ENCODE data around the gene HMGB3.
A peak's percentile ranks its signal among the peaks of the same experiment; 100 is the strongest.
"Not testable (repeated sequence)": the region's sequence is repeated elsewhere in the genome, so short reads cannot be mapped to it uniquely, and the experiment has no call there.

Gene HMGB3

GRCh38 chrX:150982788-150983520, at the start of gene HMGB3:
TSS of gene HMGB3 (plus strand) at chrX:150983335. CDS start at chrX:150985600, 2,265 bp downstream.
- DNase-seq, result peak; percentile 77 to 82

GRCh38 chrX:150933945-150934350, 49.2 kb upstream of the HMGB3 start:
- DNase-seq, result no peak

DNA sequence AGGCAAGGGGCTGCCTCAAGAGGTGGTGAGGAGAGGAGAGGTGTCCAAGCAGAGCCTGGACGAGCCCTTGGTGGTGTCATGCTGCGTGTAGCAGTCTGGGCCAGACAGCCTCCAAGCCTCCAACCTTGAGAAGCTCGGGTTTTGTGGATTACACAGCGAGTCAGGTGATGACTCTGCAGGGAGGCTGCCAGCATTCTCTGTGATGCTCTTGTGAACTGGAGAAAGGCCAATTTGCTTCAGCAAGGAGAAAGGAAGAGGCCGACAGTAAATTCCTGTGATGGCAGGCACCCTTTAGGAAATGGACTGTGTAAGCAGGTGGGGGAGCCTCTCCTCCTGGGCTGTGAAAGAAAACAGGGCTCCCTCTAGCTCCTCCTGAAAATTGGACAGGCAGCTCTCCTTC, 48.7 kb upstream of the HMGB3 start:
- no peak for DNase-seq

GRCh38 chrX:150935467-150935866, 47.7 kb upstream of the HMGB3 start:
- DNase-seq, result no peak

GRCh38 chrX:150936556-150936955, 46.6 kb upstream of the HMGB3 start:
- DNase-seq, result no peak

DNA sequence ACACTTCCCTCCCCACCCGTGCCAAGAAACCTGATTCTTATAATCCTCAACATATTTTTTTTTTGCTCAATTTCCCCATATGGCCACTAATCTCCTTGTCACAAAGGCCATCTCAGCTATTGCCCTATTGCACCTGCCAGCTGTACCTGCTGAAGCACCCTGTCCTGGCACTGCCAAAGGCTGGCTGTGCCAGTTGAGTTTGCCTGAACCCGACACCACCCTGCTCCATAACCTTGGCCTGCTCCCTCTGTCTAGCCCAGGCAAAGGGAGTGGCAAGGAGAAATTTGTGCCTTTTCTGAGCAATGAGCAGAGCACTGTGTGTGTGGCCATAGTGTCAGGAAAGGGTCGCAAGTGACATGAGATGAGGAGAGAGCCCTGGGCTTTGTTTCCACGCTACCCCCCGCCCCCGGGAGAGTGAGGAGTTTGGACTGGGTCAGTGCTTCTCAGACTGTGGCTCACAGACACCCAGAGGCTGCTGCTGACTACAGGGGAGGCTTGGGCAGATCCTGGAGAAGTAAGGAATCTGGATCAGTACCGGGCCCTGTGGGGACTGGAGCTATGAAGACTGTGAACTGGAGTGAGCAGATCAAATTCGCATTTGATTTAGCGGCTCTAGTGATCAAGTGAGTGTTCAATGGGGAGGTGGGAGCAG, 42.2 kb upstream of the HMGB3 start:
- DNase-seq, result no peak

- no peak for DNase-seq
Observed at GRCh38 chrX:150941580-150941979, 41.6 kb upstream of the HMGB3 start.

DNA sequence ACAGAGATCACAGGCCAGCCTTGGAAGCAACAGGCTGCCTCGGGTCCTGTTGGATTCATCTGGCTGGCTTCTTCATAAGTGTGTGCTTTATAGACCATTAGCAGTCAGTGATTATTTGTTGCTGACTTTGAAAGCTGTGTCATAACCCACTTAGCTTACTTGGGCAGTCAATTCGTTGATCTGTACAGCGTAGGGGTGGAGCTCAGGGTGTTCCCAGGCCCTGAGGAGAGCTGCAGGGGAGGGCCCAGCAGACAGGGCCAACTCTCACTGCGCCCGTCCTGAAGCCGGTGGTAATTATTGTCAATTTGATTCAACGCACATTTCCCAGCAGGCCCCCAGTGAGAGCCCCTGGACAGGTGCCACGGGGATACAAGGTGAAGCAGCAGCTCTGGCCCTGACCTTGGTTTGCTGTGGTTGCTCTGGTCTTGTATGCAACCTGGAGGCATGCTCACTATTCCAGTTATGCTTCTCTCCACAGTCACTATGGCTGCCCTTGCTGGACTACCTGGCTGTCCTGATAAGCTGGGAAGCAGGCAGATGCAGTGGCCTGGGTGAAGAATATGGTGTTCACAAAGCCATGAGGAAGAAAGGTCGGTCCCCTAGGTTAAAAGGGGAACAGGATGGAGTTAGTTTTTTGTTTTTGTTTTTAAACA, 40.1 kb upstream of the HMGB3 start:
- no peak for DNase-seq

DNA sequence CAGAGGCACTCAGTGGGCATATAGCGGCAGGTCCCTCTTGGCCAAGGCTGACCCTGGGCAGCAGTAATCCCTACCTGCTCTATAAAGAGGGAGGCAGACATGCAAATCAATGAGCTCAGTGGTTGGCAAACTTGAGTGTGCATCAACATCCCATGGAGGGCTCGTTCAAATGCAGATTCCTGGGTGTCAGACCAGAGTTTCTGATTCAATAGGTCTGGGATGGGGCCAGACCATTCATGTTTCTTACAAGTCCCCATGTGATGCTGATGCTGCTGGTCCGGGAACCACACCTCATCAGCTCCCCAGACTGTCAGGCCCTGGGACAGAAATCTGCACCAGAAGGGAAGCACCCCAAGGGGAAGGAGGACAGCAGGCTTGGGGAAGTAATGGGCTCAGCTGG, 38.9 kb upstream of the HMGB3 start:
- no peak for DNase-seq

- DNase-seq, result no peak
Observed at GRCh38 chrX:150954951-150955350, 28.2 kb upstream of the HMGB3 start.

DNA sequence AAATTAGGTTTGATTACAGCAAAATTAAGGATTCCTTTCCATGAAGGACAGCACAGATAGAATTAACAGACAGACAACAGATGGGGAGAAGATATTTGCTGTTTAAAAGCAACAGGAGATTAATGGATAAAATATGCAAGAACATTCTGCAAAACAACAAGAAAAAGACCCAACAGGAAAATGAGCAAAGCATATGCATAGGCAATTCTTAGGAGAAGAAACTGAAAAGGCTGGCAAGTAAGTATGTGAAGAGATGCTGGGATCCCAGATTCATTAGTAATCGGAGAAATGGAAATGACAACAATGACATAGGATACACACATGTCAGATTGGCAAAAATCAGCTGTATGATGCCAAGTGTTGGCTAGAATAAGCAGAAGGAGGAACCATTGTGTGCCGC, 27.5 kb upstream of the HMGB3 start:
- DNase-seq, result no peak

GRCh38 chrX:150958177-150958576, 25.0 kb upstream of the HMGB3 start:
- no peak for DNase-seq

- DNase-seq, result no peak
Observed at GRCh38 chrX:150959557-150959956, 23.6 kb upstream of the HMGB3 start.

DNA sequence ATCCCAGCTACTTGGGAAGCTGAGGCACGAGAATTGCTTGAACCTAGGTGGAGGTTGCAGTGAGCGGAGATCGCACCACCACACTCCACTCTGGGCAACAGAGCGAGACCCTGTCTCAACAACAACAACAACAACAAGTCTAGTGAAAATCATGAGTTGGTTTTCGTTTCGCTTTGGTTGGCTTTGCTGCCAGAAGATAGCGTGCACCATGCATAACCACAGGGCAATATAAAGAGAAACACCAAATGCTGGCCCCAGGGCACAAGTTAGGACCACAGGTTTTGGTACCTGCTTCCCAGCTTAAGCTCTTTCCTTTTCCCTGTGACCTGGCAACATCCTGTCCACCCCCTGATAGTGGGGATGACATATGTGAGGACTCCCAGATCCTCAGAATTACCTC, 21.5 kb upstream of the HMGB3 start:
- no peak for DNase-seq

GRCh38 chrX:150964416-150964815, 18.7 kb upstream of the HMGB3 start:
- DNase-seq, result not testable (repeated sequence)

DNA sequence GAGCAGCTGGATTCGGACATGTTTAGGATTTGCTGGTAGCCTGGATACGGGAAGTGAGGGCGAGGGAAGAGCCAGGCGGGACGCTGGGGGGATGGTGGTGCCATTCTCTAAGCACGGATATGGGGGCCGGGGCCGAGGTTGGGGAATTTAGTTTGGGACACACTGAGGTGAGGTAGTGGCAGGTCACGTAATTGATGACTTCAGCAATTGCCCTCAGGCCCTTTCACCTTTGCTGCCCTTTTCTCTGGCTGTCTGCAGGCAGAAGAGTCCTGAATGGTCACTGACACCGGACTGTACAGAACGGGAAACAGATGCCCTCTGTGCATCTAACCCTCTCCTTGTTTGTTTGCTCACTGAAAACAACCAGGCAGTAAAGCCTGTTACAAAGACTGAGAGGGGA, 16.9 kb upstream of the HMGB3 start:
- no peak for DNase-seq

GRCh38 chrX:150966742-150967141, 16.4 kb upstream of the HMGB3 start:
- no peak for DNase-seq

DNA sequence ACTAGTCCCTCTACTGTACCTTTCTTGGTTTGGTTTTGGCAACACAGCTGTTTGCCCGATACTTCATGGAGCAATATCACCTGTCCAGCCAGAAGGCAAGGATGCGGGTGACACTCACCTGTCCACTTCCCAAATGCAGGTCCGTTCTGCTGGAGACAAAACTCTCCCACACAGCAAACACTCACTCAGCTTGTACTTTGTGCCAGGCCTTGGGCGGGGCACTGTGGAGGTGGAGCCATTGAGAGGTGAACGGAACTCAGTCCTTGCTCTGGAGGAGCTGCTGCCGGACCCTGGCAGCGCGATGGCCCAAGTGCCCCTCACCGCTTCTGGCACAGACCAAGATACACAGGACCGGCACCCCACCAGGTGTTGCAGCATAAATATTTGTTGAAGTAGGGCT, 15.3 kb upstream of the HMGB3 start:
- no peak for DNase-seq

- DNase-seq, result no peak
Observed at GRCh38 chrX:150968862-150969720, 14.0 kb upstream of the HMGB3 start.

DNA sequence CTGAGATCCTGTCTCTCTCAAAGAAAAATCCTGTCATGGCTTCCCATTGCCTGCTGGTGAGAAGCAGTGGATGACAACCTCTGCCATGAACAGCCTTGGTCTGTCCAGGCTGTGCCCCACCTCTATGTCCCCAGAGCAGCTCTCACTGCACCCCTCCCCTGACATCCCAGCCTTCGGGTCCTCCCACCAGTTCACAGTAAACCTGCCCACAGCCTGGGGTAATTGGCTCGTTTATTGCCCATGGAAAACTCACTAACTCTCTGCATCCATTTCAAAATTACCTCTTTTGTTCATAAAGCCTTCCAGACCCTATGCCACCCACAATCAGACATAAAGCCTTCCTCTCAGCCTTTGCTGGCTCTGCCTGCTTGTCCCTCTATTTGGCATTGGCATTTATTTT, 10.7 kb upstream of the HMGB3 start:
- DNase-seq, result no peak

- DNase-seq, result no peak
Observed at GRCh38 chrX:150975655-150976390, 7.3 kb upstream of the HMGB3 start.

GRCh38 chrX:150977411-150978162, 5.5 kb upstream of the HMGB3 start:
- no peak for DNase-seq
